Gastrocnemius medialis (tissue), 4 donors: Measurements from ENCODE around the gene PDE4D.

ENCODE experiments used
- CTCF ChIP-seq, 5 experiments: fragments of 450-650 bp in 3 of 5; fragments of 200-600 bp in 2 of 5; sonication (generic) in 2 of 5; IDR thresholded peaks in 4 of 5; conservative IDR thresholded peaks in 1 of 5; 1 replicate in 4 of 5; 2 replicates in 1 of 5; pipeline ENCODE4 v1.5.1; 2016 to 2019; ENCODE audit warnings: antibody characterized with exemption in 5 of 5, mild to moderate bottlenecking in 3 of 5, moderate library complexity in 3 of 5
- POLR2A ChIP-seq, 2 donors: fragments of 450-650 bp; IDR thresholded peaks; one replicate each; pipeline ENCODE4 v1.6.1; 2017; ENCODE audit warnings: antibody characterized with exemption in 2 of 2, mild to moderate bottlenecking in 2 of 2, moderate library complexity in 2 of 2

GRCh38 chr5:59092758-59093157 is 800.8 kb downstream of the PDE4D start:
- no peak for TF ChIP-seq CTCF (IDR thresholded peaks at IDR 0.05 in 4 of 5, conservative IDR thresholded peaks at IDR 0.05 in 1 of 5)
- no peak for TF ChIP-seq POLR2A (IDR thresholded peaks at IDR 0.05)
